NT2/D1 (cell line): ENCODE data around the gene PPP2R1B.

Experiments used
- SUZ12 ChIP-seq: IDR thresholded peaks from 2 replicates; pipeline ENCODE4 v1.6.1; 2011; ENCODE audit not compliant: insufficient read length, insufficient read depth; ENCODE audit errors: extremely low read depth
- ZNF274 ChIP-seq: IDR thresholded peaks from 2 replicates; pipeline ENCODE4 v1.6.1; 2011; ENCODE audit warnings: mild to moderate bottlenecking, low read depth, low read length

- TF ChIP-seq SUZ12 (no peak), ZNF274 (no peak)
These were observed 45.3 kb upstream of the PPP2R1B start for GRCh38 chr11:111811445-111811844.
